ENCODE measurements around the gene TMEM175. TPM values are rescaled to one million over a fixed set of nuclear protein-coding genes. Genes with fewer than 3 reads are reported as not detected.

The TMEM175 gene
- total RNA-seq, 1 donor = 13.8 TPM

DNA sequence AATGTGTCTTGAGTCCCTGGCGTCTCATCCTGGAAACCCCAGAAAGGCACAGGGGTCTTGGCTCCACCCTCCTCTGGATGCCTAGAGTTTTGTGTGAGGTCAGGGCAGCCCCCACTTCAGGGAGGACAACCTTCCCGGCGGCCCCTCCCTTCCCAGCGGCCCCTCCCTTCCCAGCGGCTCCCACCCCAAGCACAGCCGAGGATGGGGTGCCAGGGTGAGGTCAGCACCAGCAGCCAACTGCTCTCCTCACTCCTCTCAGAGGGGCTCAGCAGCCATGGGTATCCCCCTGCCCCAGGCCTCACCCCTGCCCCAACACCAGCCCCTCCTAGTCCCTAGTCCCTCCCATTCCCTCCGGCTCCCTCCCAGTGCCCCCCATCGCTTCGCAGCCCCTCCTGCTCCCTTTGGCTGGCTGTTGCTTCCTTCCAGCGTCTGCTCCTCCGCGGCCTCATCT is 23.7 kb downstream of the TMEM175 start:
- TF ChIP-seq, protein P1, sequence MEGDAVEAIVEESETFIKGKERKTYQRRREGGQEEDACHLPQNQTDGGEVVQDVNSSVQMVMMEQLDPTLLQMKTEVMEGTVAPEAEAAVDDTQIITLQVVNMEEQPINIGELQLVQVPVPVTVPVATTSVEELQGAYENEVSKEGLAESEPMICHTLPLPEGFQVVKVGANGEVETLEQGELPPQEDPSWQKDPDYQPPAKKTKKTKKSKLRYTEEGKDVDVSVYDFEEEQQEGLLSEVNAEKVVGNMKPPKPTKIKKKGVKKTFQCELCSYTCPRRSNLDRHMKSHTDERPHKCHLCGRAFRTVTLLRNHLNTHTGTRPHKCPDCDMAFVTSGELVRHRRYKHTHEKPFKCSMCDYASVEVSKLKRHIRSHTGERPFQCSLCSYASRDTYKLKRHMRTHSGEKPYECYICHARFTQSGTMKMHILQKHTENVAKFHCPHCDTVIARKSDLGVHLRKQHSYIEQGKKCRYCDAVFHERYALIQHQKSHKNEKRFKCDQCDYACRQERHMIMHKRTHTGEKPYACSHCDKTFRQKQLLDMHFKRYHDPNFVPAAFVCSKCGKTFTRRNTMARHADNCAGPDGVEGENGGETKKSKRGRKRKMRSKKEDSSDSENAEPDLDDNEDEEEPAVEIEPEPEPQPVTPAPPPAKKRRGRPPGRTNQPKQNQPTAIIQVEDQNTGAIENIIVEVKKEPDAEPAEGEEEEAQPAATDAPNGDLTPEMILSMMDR (IDR thresholded peaks at IDR 0.05; ENCODE audit: insufficient read depth, low read length) = no peak
- no peak overlapping the region for H3K4me3 ChIP-seq (ENCODE audit: low read depth, low read length)
- no peak for DNase-seq (ENCODE audit: low read depth)

GRCh38 chr4:956531-957230 is 24.4 kb downstream of the TMEM175 start:
- TF ChIP-seq, protein P1 (IDR thresholded peaks at IDR 0.05; ENCODE audit: insufficient read depth, low read length) = no peak
- no peak overlapping the region for H3K4me3 ChIP-seq (ENCODE audit: low read depth, low read length)
- no peak for DNase-seq (ENCODE audit: low read depth)

DNA sequence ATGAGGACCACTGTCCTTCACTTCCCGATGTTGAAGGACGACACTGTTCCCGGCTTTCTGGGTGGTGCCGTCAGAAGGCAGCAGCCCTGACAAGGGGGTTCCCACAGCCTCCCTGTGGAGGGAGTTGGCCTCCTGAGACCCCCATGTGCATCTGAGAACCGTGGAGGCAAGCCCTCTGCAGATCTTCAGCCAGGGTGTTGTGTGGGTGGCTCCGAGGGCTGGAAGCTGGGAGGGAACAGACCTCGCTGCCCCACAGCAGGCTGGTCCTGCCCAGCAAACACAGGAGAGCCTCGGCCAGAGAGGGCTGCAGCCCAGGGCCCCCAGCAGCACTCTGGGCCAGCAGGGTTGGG is 24.9 kb downstream of the TMEM175 start:
- TF ChIP-seq, protein P1 (IDR thresholded peaks at IDR 0.05; ENCODE audit: insufficient read depth, low read length) = no peak
- no peak overlapping the region for H3K4me3 ChIP-seq (ENCODE audit: low read depth, low read length)
- no peak for DNase-seq (ENCODE audit: low read depth)

DNA sequence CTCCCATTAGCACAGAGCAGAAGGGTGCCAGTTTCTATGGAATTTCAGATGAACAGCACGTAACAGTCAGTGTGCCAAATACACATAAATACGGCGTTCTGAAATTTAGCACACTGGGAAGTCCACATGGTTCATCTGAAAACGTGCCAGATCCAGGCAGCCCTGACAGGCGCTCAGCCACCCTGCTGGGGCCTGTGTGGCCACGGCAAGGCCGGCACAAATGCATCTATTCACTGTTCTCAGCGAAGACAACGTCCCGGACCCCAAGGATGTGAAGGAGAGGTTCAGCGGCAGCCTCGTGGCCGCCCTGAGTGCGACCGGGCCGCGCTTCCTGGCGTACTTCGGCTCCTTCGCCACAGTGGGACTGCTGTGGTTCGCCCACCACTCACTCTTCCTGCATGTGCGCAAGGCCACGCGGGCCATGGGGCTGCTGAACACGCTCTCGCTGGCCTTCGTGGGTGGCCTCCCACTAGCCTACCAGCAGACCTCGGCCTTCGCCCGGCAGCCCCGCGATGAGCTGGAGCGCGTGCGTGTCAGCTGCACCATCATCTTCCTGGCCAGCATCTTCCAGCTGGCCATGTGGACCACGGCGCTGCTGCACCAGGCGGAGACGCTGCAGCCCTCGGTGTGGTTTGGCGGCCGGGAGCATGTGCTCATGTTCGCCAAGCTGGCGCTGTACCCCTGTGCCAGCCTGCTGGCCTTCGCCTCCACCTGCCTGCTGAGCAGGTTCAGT is 25.5 kb downstream of the TMEM175 start:
- H3K4me3 ChIP-seq (ENCODE audit: low read depth, low read length) = no peak overlapping the region
- TF ChIP-seq, protein P1 (IDR thresholded peaks at IDR 0.05; ENCODE audit: insufficient read depth, low read length) = no peak
- no peak for DNase-seq (ENCODE audit: low read depth)

DNA sequence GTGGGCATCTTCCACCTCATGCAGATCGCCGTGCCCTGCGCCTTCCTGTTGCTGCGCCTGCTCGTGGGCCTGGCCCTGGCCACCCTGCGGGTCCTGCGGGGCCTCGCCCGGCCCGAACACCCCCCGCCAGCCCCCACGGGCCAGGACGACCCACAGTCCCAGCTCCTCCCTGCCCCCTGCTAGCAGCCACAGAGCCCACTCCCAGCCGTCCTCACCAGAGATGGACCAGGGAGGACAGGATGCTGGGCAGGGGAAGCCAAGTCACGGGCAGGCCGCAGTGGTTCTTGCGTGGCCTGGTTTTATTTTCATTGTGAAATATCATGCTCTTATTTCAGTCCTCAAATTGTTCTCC is 26.0 kb downstream of the TMEM175 start:
- no peak for DNase-seq (ENCODE audit: low read depth)
- H3K4me3 ChIP-seq (ENCODE audit: low read depth, low read length) = no peak overlapping the region
- TF ChIP-seq, protein P1 (IDR thresholded peaks at IDR 0.05; ENCODE audit: insufficient read depth, low read length) = no peak

- TF ChIP-seq, protein P1 (IDR thresholded peaks at IDR 0.05; ENCODE audit: insufficient read depth, low read length) = no peak
- no peak overlapping the region for H3K4me3 ChIP-seq (ENCODE audit: low read depth, low read length)
- no peak for DNase-seq (ENCODE audit: low read depth)
Observed at GRCh38 chr4:958696-959337, 26.6 kb downstream of the TMEM175 start.

Data from fibroblast of the aortic adventitia (primary cell).